Activated gamma-delta T cell (primary cell): Measurements from ENCODE around the gene KCNH3.

Source experiments
- DNase-seq: peaks from one replicate; lab custom pipeline; 2025; lab: John Stamatoyannopoulos, UW

KCNH3 gene

DNA sequence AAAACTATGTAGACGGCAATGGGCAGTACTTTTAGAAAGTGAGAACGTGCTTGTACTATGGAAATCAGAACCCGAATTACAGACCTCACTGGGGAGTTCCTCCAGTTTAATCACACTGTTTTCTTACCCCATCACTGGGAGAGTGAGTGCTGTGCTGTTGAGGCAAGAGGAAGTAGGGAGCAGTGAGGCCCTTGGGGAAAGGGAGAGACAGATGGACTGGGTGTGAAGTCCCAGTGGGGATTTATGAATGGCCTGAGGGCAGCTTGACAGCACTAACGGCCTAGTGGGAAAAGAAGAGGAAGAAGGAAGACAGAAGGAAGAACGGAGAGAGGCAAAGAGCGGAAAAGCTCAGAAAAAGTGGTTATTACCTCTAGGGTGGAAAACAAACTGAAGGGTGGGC, 23.4 kb downstream of the KCNH3 start:
- DNase-seq, result no peak

DNA sequence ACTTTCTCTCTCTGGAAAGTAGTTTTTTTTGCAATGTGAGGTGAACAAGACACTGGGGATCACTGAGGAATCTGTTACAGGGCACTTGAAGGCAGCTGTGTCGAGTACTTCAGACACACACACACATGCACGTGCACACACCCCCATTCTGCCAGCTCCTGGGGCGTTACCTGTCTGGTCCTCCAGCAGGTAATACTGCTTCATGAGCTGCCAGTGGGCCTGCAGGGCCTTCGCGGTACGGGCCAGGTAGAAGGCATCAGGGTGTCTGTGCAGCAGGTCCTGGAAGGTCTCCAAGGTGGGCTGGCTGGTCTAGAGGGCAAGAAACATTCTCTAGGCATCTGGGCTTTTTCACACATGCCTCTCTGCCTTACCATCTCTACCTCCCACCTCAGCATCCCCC, 24.0 kb downstream of the KCNH3 start:
- DNase-seq, result no peak

DNA sequence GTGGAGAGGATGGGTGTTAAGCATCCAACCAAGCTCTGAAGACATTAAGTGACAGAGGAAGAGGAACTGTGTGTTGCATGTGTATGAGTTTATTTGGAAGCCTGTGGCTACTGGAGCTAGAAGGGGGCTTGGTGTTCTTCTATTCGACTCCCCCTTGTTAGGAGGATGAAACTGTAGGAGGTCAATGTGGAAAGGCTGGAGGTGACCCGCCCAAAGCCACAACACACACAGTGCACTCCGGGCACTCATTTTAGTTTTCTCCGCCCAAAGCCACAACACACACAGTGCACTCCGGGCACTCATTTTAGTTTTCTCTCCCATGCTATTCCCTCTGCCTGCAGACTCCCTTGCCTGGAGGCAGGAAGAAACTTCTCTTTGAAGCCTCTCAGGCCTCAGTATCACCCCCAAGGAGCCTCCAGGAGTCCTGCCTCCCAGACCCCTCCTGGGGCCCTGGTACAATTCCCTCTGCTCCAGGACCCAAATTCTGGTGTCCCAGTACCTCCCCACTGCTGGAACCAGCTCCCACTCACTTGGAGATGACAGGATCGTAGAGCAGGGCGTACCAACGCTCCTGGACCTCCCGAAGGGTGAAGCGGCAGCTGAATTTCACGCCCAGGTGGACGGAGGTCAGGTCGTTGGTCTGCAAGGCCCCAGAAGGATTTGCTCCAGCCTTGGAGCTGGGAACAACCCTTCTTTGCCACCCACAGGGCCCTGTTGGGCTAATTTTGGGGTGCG, 25.3 kb downstream of the KCNH3 start:
- DNase-seq, result no peak

DNA sequence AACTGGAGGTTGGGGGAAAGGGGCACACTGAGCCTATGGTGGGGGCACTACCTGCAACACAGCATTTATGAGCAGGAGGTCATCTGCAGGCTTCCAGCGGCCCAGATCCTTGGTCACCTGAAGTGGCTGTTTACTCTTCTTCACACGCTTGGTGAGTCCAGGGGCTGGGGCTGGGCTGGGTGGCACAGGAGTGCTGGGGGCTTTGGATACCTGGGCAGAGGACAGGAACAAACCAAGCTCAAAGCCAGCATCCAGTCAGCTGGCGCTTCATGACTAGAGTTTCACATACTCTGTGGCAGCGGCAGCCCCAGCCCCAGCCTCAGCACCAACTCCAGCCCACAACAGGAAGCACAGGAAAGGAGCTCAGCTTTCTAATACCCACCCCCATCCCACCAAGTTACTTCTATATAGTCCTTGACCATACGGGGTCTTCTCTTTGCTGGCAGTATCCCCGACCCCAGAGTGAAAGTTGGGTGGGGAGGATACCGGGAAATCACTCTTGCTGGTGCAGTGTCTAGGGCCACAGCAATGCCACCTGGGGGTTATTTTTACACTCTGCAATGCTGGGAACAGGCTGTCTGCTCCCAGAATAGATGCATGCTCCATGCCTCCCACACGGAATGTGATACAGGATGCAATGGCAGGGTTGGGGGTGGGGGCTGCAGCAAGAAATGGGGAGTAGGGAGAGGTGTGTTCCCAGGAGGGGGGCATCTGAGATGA, 26.0 kb downstream of the KCNH3 start:
- no peak for DNase-seq

DNA sequence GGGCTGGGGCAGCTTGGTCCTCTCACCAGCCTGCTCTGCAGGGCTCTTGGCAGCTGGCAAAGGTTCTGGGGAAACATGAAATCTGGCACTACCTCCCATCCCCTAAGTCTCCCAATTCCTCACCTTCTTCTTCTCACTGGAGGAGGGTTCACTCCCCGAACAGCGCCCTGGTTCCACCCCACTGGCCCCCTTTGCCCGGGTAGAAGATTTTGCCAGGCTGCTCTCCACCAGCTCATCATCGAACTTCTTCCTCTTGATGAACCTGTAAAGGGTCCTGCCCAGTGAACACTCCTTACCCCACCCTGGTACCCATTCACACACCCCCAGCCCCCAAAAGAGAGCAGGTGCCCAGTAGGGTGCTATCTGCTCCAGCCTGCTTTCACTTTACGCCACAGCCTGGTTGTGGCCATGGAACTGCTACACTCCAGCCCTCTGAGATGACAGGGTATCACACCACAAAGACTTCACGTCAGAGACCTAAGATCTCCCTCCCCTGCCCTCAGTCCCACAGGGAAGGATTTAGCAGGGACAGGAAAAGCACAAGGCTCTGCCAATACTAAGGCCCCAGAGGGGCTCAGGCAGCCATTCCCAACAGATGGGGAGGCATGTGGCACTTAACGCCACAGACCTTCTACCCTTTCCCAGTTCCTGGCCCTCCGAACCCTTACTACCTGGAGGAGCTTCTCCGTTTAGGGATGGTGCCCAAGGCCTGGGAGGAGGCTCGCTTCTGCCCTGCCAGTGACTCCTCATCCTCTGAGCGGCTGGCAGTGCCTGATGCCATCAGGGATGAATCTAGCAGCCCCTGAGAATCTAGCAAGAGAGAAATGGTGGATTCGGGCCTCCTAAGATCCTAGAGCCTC, 26.8 kb downstream of the KCNH3 start:
- DNase-seq, result no peak

DNA sequence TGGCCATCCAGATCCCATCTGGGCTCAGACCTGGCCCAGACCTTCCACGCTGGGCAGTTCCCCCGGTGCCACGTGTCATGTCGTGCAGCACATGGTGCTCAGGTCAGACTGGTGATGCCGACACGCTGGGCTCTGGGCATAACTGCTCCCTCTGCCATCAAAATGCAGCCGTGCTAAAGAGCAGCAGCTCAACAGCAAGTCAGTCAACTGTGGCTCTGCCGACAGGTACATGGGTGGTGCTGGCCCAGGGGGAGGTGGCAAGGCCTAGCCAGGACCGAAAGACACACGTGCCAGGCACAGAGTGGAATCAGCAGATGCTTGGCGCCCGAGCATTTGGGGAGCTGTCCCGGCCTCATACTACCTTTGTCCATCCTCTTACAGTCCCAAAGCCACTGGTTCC, 27.5 kb downstream of the KCNH3 start:
- no peak for DNase-seq

DNA sequence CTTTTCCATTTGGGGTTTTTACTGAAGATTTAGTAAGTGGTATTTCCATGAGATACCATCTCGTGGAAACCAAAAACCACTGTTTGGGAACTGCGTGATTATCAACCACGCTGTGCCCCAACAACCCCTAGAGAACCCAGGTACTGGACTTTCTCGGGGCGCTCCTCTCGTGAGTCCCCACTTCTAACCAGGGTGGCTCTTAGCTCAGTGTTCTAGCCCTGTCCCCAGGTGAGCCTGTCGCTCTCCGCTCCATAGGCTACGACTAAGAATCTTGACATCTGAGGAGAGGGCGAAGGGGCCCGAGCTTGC, 28.4 kb downstream of the KCNH3 start:
- DNase-seq, result no peak

DNA sequence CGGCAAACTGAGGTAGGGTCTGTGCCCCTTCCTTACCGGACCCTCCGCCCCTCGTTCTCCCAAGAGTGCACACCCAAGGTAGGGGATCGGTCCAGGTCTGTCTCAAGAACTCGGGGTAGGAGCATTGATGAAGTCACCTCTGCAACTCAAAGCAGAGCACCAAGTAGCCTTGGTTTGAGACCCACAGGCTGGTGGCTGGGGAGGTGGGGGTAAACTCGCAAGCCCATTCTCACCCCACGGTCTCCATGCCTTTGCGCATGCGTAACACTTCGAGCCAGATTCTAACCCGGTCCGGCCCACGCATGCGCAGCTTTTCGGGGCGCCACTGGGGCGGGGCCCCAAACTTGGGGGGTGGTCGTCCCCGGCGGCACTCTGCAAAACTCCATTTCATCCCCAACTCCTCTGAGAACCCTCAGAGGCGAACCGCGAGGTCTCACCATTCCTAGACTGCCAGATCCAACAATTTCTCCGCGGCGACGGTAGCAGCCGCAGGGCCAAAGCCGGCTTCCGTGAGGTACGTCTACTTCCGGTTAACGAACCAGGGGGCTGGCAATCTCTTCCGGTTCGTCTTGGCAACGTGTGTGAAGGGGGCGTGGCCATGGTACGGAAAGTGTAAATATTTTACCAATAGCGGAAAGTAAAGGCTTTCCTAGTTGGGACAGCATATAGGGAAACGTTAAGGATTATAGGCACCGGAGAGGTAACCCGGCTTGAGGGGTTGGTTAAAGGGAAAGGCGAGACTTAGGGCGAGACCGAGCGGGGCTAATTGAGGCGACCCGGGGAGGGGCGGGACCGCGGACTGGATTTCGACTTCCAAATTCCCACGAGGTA, 29.0 kb downstream of the KCNH3 start, which contains the start of gene MCRS1:
MCRS1 (minus strand) TSS at position 532 of the 831 bp plus-strand sequence. CDS start 1,411 bp downstream, outside the sequence.
- DNase-seq, result peak; percentile 59

DNA sequence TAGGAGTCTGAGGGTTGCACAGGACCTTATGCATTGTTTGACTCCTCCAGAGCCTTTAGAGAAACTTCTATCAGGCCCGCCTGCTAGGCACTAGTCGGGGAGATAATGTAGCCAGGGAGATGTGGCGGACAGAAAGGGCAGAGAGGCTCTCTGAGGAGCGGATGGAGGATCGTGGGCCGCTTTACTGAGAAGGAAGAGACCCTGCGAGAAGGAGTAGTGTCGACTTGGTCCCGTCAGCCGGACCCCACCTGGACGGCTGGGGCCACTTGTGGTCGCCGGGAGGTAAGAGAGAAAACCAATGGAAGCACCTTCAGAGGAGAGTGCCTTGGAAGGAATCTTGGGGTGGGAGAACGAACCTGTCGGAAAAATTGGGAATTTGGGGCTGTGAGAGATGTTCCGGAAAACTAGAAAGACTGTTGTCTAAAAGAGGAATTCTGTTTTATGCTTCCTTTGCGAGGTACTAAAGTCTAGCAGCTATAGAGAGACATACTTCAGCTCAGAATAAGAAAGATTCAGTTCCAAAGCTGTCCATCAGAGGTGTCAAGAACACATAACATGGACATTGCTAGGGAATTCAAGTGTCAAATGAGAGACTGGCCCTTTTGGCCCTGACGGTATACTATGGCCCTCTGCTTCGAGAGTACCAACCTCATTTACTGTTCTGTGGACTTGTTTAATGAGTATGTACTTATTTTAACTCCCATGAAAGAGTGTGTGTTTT, 29.8 kb downstream of the KCNH3 start:
- DNase-seq, result no peak

DNA sequence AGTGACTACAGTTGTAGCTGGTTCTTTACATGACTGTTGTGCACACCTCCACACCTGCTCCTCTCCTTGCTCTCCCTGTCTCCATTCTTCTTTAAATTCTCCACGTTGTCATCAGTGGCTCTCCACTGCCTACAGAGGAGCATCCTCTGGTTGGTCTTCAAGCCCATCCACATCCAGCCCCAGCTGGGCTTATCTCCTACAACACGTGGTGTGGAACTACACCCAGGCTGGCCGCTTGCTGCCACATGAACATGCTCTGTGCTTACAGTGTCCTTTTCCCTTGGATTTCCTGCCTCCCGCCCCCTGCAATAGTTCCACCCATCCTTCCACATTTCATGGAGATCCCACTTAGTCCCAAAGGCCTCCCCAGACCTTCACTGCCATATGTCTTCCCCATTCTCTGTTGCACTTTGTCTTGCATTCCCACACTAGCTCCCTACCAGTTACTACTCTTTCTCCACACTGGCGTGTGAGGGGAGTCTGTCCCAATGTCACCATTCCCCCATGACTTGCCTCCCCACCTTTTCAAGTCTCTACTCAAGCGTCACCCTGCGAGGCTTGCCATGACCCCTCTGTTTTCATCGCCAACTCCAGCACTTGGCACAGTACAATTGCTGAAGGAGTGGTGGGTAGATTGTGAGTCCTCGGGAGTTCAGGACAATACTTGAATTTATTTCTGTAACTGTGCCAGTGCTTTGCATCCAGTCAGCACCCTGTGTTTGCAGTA, 38.9 kb downstream of the KCNH3 start:
- no peak for DNase-seq

DNA sequence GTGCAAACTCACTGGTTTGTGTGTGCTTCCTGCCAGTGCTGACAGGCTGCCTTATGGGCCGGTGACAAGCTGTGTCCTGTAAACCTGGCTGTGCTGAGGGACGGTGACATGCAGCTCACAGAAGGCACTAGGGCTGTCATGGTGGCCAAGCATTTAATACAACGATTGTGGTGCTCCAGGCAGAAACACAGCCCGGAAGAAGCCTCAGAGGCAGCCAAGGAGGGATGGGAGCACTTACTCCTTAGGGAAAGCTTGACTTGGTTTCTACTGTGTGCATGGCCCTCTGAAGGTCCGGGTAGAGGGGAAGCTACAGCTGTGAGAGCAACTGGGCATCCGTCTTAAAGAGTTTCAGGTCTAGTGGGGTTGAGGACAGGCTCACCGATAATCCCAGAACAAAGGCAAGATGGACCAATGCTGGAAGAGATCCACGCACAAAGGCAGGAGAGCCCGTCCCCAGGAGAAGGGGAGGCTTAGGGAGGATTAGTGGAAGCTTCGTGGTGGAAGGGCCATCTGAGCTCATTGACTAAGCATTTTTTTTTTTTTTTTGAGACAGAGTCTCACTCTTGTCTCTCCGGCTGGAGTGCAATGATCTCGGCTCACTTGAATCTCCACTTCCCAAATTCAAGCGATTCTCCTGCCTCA, 39.8 kb downstream of the KCNH3 start:
- DNase-seq, result no peak

DNA sequence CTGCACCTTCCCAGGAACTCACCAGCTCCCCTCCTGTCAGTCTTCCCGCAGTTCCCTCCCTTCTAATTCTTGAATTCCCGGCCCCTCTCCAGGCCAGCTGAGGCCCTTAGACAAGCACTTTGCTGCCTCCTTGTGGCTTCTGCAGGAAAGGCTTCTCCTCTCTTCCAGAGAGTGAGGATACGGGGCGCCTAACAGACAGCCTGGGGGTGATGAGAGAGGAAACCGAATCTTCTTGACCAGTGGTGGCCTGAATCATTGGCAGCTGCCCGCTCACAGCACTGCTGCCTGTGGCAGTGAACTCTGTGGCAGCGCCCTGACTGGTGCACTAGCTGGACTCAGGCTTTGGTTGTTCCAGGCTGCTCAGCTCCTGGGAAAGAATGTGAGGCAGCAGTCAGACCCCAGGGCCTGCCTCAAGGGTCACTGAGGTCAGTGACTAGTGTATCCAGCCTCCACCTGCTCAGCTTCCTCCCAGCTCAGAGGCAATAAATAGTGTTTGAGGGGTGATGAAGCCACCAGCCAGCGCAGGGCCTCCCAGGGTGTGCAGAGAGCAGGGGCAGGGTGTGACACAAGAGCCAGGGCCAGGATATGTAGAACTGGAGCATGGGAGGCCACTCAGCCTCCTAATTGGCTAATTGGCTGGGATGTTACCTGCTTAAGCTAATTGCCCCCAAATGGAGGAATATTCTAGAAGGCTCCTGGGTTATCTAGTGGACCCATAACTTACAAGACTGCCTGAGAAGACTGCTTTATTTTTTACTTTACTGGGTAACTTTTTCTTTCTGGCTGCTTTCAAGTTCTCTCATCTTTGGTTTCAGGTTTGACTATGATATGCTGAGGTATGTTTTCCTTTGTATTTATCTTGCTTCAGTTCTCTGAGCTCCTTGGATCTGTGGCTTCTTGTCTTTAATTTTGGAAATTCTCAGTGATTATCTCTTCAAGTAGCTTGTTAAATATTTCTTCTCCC, 42.0 kb downstream of the KCNH3 start:
- no peak for DNase-seq

DNA sequence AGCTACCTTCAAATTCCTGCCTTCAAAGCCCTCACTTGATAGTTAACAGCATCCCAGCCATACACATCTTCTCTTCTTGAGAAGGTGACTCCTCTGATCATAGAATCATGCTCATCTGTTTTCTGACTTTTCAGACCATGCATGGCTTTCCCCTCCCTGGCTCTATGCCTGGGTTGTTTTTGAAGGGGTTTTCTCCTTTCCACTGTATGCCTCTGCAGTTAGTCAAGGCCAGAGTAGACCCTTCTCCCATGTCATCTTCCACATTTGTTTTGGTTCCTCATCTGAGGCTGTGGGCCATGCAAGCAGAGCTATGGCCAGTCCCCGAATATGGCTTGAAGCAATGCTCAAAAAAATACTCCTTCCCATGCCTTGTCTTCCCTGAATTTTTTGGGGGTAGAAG, 43.4 kb downstream of the KCNH3 start:
- no peak for DNase-seq

DNA sequence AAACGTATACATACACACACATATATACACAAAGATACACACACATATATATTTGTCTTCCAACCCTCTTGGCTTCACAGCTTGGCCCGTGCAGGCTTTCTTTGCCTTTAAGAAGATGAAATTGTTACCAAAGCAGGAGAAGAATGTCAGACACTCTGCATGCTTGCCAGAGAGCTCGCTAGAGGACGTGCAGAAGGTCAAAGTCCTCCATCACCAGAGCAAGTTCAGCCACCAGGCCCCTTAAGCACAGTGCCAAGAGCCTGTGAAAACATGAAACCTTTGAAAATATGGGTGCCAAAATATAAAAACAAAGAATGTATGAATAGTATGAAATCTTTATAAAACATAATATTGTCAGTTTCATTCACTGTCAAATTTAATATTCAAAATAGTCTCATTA, 44.0 kb downstream of the KCNH3 start:
- no peak for DNase-seq

DNA sequence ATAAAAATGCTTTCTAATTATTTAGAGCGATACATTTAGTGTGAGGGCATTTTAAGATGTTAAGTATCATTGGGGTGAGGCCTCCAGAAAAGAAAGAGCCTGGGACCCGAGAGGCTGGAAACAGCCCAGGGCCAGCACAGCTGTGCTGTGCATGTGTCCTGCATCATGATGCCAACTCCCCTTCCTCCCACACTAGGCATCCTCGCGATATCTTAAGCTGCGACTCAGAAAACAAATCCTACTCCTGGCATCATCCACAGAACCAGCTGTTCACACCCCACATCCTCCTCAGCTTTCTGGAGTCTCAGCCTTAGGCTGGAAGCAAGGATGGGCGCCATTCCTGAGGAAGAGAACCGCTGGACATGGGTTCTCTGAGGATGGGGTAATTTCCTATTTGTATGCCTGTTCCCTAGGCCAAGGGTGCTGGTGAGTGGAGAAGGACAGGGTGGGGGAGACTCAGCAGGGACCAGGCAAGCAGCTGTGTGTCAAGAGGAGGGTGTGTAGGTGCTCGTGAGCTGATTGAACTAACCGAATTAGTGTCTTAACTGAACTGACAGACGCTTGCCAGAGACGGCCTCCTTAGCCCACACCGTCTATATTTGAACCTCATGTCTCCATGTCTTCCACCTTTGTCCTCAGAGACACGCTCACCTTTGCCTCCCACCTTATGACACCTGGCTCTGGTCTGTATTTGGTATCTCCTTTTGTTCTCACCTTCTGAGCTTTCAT, 44.7 kb downstream of the KCNH3 start:
- no peak for DNase-seq

DNA sequence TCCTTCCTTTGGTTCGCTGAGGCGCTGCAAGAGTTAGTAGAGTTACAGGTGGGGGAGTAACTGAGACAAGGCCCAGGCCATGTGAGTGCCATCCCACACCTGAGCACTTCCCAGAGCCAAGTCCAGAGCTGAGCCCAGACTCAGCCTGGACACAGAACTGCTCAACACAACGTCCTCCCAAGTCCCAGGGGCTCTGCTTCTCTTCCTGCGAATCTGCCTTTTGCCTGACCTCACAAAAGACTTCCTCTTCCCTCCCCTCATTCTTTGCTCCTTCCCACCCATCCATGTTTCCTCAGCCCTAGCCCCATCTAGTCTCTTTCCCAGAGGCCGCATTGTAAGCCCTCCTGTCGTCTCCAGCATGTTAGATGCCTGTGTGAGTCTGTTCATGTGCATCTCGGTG, 45.8 kb downstream of the KCNH3 start:
- DNase-seq, result no peak

DNA sequence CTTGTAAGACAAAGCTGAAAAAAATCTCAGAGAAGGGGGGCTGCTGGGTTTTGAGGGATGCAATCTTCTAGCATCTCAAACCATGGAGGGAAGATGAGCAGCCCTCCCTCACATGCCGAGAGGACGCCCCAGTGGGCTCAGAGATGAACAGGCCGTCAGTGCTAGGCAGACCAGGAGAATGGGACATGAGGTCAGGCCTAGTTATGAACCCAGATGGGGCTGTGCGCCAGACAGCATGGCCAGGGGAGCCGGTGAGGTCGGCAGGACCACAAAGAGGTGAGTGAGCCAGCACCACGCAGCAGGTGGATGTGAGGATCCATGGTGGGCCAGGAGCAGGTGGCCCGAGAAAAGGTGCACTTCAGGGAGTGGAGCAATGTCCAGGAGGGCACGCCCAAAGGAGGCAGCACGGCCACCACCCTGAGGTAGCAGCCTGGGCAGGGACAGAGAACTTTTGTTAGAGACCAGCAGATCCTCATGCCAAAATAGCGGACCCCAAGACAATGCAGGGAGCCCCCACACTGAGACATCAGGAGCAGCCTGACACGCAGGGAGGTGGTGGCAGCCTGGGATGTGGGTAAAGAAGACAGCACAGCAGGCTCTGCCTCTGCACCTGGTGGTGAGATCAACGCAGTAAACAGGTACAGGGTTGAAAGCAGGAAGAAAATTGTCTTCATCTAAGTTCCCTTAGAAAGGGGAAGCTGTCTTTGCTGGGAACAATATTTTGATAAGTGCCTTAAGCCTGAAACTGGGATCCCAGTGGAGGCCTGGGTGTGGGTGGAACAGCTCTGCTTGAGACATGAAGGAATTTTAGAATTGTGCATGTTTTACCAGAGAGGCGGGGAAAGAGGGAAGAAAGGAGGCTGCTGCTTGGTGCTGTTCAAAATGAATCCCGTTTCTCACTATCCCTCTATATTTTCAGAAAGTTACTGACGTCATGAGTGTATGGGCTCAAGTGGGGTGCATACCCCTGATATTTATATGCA, 46.9 kb downstream of the KCNH3 start:
- DNase-seq, result no peak
